Glutamatergic neuron (in vitro differentiated cells): Measurements from ENCODE around the gene SIGLEC9. TPM values are rescaled to one million over a fixed set of nuclear protein-coding genes. Genes with fewer than 3 reads are reported as not detected.

Experiments used
- DNase-seq: peaks from one replicate; pipeline ENCODE4 v3.0.0; 2022
- H3K27ac Mint-ChIP-seq: one replicate; pipeline ENCODE4 v1.8.0; 2020; ENCODE audit warnings: mild to moderate bottlenecking, mixed read lengths, inconsistent platforms; ENCODE audit not compliant: unreplicated experiment
- H3K27me3 Mint-ChIP-seq: one replicate; pipeline ENCODE4 v1.8.0; 2020; ENCODE audit warnings: mild to moderate bottlenecking, moderate library complexity, mixed read lengths, inconsistent platforms; ENCODE audit not compliant: unreplicated experiment
- H3K36me3 Mint-ChIP-seq: one replicate; pipeline ENCODE4 v1.8.0; 2020; ENCODE audit warnings: mild to moderate bottlenecking, mixed read lengths, inconsistent platforms; ENCODE audit not compliant: unreplicated experiment
- H3K4me1 Mint-ChIP-seq: one replicate; pipeline ENCODE4 v1.8.0; 2020; ENCODE audit warnings: mild to moderate bottlenecking, low read depth, mixed read lengths, inconsistent platforms; ENCODE audit not compliant: unreplicated experiment
- H3K4me3 Mint-ChIP-seq: one replicate; pipeline ENCODE4 v1.8.0; 2020; ENCODE audit warnings: mild to moderate bottlenecking, mixed read lengths, inconsistent platforms; ENCODE audit not compliant: unreplicated experiment
- H3K9me3 Mint-ChIP-seq: one replicate; pipeline ENCODE4 v1.8.0; 2020; ENCODE audit warnings: mild to moderate bottlenecking, moderate library complexity, mixed read lengths, inconsistent platforms; ENCODE audit not compliant: unreplicated experiment
- total RNA-seq: library from RNA; stranded (reverse); fragmentation: NEBNext Ultra II Directional; extraction: Animal tissue kit (Norgen Biotek cat#: 25700); gene quantifications from one replicate; pipeline ENCODE4 v1.2.1, GENCODE V29; 2021; ENCODE audit not compliant: unreplicated experiment
- TF ChIP-seq, protein P1 (sequence below): fragments of 200-600 bp; sonication (generic); IDR thresholded peaks from one replicate; pipeline ENCODE4 v1.5.0; 2021; ENCODE audit not compliant: partially characterized antibody, unreplicated experiment

Gene SIGLEC9
- total RNA-seq, 1 donor from 2014 or later: not detected

GRCh38 chr19:51107406-51108065 is 17.2 kb upstream of the SIGLEC9 start:
- peak; percentile 77 for DNase-seq
- Mint-ChIP-seq H3K4me1 (peaks cover 8% of the 10 kb centered on the region), H3K36me3 (no peaks in the 10 kb centered on the region), H3K27ac (peak overlapping the region; percentile 96), H3K27me3 (peaks cover 5% of the 10 kb centered on the region), H3K4me3 (peak overlapping the region; percentile 89), H3K9me3 (peaks cover 7% of the 10 kb centered on the region)
- TF ChIP-seq, protein P1, sequence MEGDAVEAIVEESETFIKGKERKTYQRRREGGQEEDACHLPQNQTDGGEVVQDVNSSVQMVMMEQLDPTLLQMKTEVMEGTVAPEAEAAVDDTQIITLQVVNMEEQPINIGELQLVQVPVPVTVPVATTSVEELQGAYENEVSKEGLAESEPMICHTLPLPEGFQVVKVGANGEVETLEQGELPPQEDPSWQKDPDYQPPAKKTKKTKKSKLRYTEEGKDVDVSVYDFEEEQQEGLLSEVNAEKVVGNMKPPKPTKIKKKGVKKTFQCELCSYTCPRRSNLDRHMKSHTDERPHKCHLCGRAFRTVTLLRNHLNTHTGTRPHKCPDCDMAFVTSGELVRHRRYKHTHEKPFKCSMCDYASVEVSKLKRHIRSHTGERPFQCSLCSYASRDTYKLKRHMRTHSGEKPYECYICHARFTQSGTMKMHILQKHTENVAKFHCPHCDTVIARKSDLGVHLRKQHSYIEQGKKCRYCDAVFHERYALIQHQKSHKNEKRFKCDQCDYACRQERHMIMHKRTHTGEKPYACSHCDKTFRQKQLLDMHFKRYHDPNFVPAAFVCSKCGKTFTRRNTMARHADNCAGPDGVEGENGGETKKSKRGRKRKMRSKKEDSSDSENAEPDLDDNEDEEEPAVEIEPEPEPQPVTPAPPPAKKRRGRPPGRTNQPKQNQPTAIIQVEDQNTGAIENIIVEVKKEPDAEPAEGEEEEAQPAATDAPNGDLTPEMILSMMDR: no peak

DNA sequence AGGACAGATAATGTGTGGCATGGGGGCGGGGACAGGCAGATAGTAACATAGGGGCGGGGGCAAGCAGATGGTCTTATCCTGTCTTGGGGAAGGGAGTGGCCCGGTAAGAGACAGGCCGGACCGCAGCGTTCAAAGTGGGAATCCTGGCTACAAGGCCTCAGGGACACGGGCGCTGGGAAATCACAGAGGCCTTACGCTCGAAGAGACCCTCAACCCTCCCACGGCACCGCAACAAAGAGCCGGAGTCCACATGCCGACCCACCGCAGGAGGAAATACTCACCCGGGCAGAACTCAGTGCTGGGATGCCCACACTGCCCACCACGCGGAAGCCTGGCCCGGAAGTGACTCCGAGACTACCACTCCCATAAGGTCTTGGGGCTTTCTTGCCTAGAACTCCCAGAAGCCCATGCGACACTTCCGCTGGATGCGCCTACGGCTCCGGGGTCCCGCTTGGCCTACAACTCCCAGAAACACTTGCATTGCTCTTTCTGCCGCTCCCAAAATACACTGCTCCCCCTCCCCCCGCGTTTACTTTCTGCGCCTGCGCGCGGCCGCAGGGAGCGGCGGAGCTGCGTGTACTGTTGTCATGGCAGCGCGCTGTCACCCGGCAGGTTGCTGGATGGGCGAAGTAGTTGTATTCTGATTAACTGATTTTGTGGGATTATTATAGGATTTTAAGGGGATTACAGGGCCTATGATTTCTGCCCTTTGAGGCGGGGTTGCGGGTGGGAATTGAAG is 16.5 kb upstream of the SIGLEC9 start, which contains the start of gene CTU1:
TSS of gene CTU1 (minus strand) at position 344 of the 739 bp plus-strand sequence. CDS start 3,840 bp downstream, outside the sequence.
- Mint-ChIP-seq H3K4me1 (peaks cover 8% of the 10 kb centered on the region), H3K27me3 (peaks cover 5% of the 10 kb centered on the region), H3K36me3 (no peaks in the 10 kb centered on the region), H3K27ac (peak within 1 kb of the TSS; percentile 96), H3K4me3 (peak within 1 kb of the TSS; percentile 89), H3K9me3 (peaks cover 7% of the 10 kb centered on the region)
- peak; percentile 98 for DNase-seq
- TF ChIP-seq, protein P1: no peak

DNA sequence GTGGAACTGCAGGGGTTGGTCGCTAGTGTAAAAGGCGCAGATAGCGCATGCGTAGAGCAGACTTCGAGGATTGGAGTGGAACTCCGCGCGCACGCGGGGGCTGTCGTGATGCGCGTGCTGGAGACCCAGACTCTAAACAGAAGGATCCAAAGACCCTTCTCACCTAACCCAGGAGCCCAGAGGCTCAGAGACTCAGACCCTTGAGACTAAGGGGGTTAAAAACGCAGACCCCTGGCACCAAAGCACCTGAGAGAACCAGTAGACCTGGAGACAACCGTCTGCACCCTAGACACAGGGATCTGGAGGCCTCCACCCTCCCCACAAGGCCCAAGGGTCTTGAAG is 15.9 kb upstream of the SIGLEC9 start:
- DNase-seq: no peak
- TF ChIP-seq, protein P1: no peak
- Mint-ChIP-seq H3K4me3 (peak overlapping the region; percentile 89), H3K27me3 (peaks cover 5% of the 10 kb centered on the region), H3K9me3 (peaks cover 7% of the 10 kb centered on the region), H3K4me1 (peaks cover 8% of the 10 kb centered on the region), H3K36me3 (no peaks in the 10 kb centered on the region), H3K27ac (peak overlapping the region; percentile 96)

GRCh38 chr19:51110666-51110971 is 14.1 kb upstream of the SIGLEC9 start:
- Mint-ChIP-seq H3K36me3 (no peaks in the 10 kb centered on the region), H3K9me3 (peaks cover 7% of the 10 kb centered on the region), H3K4me3 (no peak overlapping the region), H3K27ac (no peak overlapping the region), H3K4me1 (peaks cover 8% of the 10 kb centered on the region), H3K27me3 (peaks cover 5% of the 10 kb centered on the region)
- TF ChIP-seq, protein P1: no peak
- no peak for DNase-seq

DNA sequence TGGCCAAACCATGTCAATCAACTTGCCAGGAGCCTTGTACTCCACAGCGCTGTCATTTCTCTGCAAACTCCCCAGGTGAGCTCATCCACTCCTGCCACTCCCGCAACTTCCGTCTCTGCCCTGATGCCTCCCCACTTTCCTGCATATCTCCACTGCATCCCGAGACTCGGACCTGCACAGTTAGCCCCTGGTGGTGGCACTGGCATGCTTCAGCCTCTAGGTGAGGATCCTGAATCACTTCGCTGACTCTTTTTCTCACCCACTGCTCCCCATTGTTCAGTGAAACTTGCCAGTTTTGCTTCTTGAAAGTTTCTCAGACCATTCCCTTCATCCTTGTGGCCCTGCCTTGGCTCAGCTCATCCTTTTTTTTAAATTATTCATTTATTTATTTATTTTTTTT is 13.1 kb upstream of the SIGLEC9 start:
- DNase-seq: no peak
- Mint-ChIP-seq H3K4me3 (no peak overlapping the region), H3K9me3 (peaks cover 5% of the 10 kb centered on the region), H3K27ac (no peak overlapping the region), H3K4me1 (peaks cover 8% of the 10 kb centered on the region), H3K36me3 (no peaks in the 10 kb centered on the region), H3K27me3 (peaks cover 3% of the 10 kb centered on the region)
- TF ChIP-seq, protein P1: peak; percentile 29
